ENCODE data around the gene ANKRD26.

ANKRD26 gene

GRCh38 chr10:27019827-27020226 lies 80.5 kb downstream of the ANKRD26 start:
- no peak for DNase-seq

GRCh38 chr10:26997610-26998009 lies 102.7 kb downstream of the ANKRD26 start:
- no peak for DNase-seq

- no peak for DNase-seq
These were observed 105.6 kb downstream of the ANKRD26 start for GRCh38 chr10:26994743-26995142.

GRCh38 chr10:26987851-26988250 lies 112.4 kb downstream of the ANKRD26 start:
- no peak for DNase-seq

- no peak for DNase-seq
These were observed 117.1 kb downstream of the ANKRD26 start for GRCh38 chr10:26983156-26983555.

- DNase-seq, result no peak
These were observed 118.2 kb downstream of the ANKRD26 start for GRCh38 chr10:26982058-26982457.

GRCh38 chr10:26981232-26981824 lies 119.0 kb downstream of the ANKRD26 start:
- no peak for DNase-seq

- no peak for DNase-seq
These were observed 121.8 kb downstream of the ANKRD26 start for GRCh38 chr10:26978519-26978918.

GRCh38 chr10:26977635-26978034 lies 122.7 kb downstream of the ANKRD26 start:
- DNase-seq, result no peak

GRCh38 chr10:26970667-26971066 lies 129.6 kb downstream of the ANKRD26 start:
- no peak for DNase-seq

GRCh38 chr10:26969145-26969926 lies 131.0 kb downstream of the ANKRD26 start:
- DNase-seq, result no peak

- DNase-seq, result no peak
These were observed 137.5 kb downstream of the ANKRD26 start for GRCh38 chr10:26962835-26963234.

GRCh38 chr10:26960308-26960707 lies 140.0 kb downstream of the ANKRD26 start:
- no peak for DNase-seq

- no peak for DNase-seq
These were observed 140.5 kb downstream of the ANKRD26 start for GRCh38 chr10:26959841-26960240.

All from 8988T (cell line).